ENCODE results near the gene GPR68. TPM values are rescaled to one million over a fixed set of nuclear protein-coding genes. Genes with fewer than 3 reads are reported as not detected.

GPR68 gene
- polyA plus RNA-seq, 1 donor from 2014 or later = 2.1 TPM

- no peak for TF ChIP-seq POLR2AphosphoS5 (IDR thresholded peaks at IDR 0.05)
- no peak for TF ChIP-seq REST (IDR thresholded peaks at IDR 0.05; ENCODE audit: borderline replicate concordance)
- no peak for TF ChIP-seq TAF1 (IDR thresholded peaks at IDR 0.05; ENCODE audit: low read depth)
- no peak for TF ChIP-seq RAD21 (conservative IDR thresholded peaks at IDR 0.05)
- TF ChIP-seq MXI1 (conservative IDR thresholded peaks at IDR 0.05; ENCODE audit: poor library complexity, severe bottlenecking) = no peak
- TF ChIP-seq CTCF (IDR thresholded peaks at IDR 0.05; ENCODE audit: poor library complexity, severe bottlenecking) = no peak
- no peak for TF ChIP-seq SMC3 (conservative IDR thresholded peaks at IDR 0.05; ENCODE audit: poor library complexity)
- no peak for TF ChIP-seq EP300 (conservative IDR thresholded peaks at IDR 0.05; ENCODE audit: poor library complexity, severe bottlenecking)
- no peak for TF ChIP-seq EZH2 (IDR thresholded peaks at IDR 0.05; ENCODE audit: borderline replicate concordance, insufficient read depth, low read length, poor library complexity, severe bottlenecking)
- Histone ChIP-seq H3K4me2 (ENCODE audit: low read length) (no peak overlapping the region), H3K9ac (ENCODE audit: low read length) (no peak overlapping the region), H3K27me3 (ENCODE audit: insufficient read depth, low read depth, low read length) (no peaks in the 10 kb centered on the region), H3K27ac (ENCODE audit: low read length) (no peak overlapping the region), H4K20me1 (ENCODE audit: insufficient read depth) (no peaks in the 10 kb centered on the region), H2AFZ (ENCODE audit: low read depth, low read length) (no peak overlapping the region), H3K36me3 (ENCODE audit: insufficient read depth, low read length) (no peaks in the 10 kb centered on the region), H3F3A (ENCODE audit: insufficient read depth, low read length, poor library complexity, severe bottlenecking) (no peaks in the 10 kb centered on the region), H3K4me3 (ENCODE audit: low read length) (no peak overlapping the region), H3K9me2 (ENCODE audit: insufficient read depth, low read length) (no peaks in the 10 kb centered on the region), H3K79me2 (replicated peaks; ENCODE audit: insufficient read depth, low read length) (no peaks in the 10 kb centered on the region), H3K9me3 (ENCODE audit: low read length) (no peaks in the 10 kb centered on the region)
Measured at GRCh38 chr14:91221270-91221669, 23.2 kb downstream of the GPR68 start.

- Histone ChIP-seq H3K27me3 (ENCODE audit: insufficient read depth, low read depth, low read length) (no peaks in the 10 kb centered on the region), H3K27ac (ENCODE audit: low read length) (no peak overlapping the region), H2AFZ (ENCODE audit: low read depth, low read length) (no peak overlapping the region), H4K20me1 (ENCODE audit: insufficient read depth) (no peaks in the 10 kb centered on the region), H3K9ac (ENCODE audit: low read length) (no peak overlapping the region), H3K9me2 (ENCODE audit: insufficient read depth, low read length) (no peaks in the 10 kb centered on the region), H3K9me3 (ENCODE audit: low read length) (no peaks in the 10 kb centered on the region), H3F3A (ENCODE audit: insufficient read depth, low read length, poor library complexity, severe bottlenecking) (no peaks in the 10 kb centered on the region), H3K79me2 (replicated peaks; ENCODE audit: insufficient read depth, low read length) (no peaks in the 10 kb centered on the region), H3K4me3 (ENCODE audit: low read length) (no peak overlapping the region), H3K36me3 (ENCODE audit: insufficient read depth, low read length) (no peaks in the 10 kb centered on the region), H3K4me2 (ENCODE audit: low read length) (no peak overlapping the region)
- TF ChIP-seq REST (IDR thresholded peaks at IDR 0.05; ENCODE audit: borderline replicate concordance) (no peak), SMC3 (conservative IDR thresholded peaks at IDR 0.05; ENCODE audit: poor library complexity) (no peak), EZH2 (IDR thresholded peaks at IDR 0.05; ENCODE audit: borderline replicate concordance, insufficient read depth, low read length, poor library complexity, severe bottlenecking) (no peak), RAD21 (conservative IDR thresholded peaks at IDR 0.05) (no peak), EP300 (conservative IDR thresholded peaks at IDR 0.05; ENCODE audit: poor library complexity, severe bottlenecking) (no peak), TAF1 (IDR thresholded peaks at IDR 0.05; ENCODE audit: low read depth) (no peak)
Measured at GRCh38 chr14:91220581-91221000, 23.9 kb downstream of the GPR68 start.

All from neural cell (in vitro differentiated cells).